Heart left ventricle (tissue), 13 donors: ENCODE measurements around the gene RBL1.
"Not testable (repeated sequence)": the region's sequence is repeated elsewhere in the genome, so short reads cannot be mapped to it uniquely, and the experiment has no call there.

Experiments used
- POLR2A ChIP-seq, 2 donors: fragments of 450-650 bp; IDR thresholded peaks; one replicate each; pipeline ENCODE4 v1.6.1; 2017; ENCODE audit warnings: antibody characterized with exemption in 2 of 2, mild to moderate bottlenecking in 2 of 2, moderate library complexity in 2 of 2
- TF ChIP-seq, protein P1 (sequence below), 12 donors: fragments of 200-600 bp; sonication (generic) in 4 of 12; IDR thresholded peaks; one replicate each; pipeline versions ENCODE4 v1.5.0 to v1.8.0; 2018 to 2022; ENCODE audit warnings: antibody characterized with exemption in 12 of 12, mild to moderate bottlenecking in 5 of 12
- donor health status: ischemic (EF 13 %, LVEDD 7.1; RV severe dilation, severe dysfunction).
- donor health status: DM: no; HTN: yes; CAD: no.
- donor health status: DM: no; HTN: no; CAD: no.
- donor health status: ischemic (EF 25% LVEDD 6.9; RV normal size, moderate dysfunction).
- donor health status: ischemic (EF 25% LVEDD 5.7; RV mildly dilated, moderate dysfunction).
- donor health status: ischemic (EF 35%, LVEDD 5.7; RV mildly dilated, moderate dysfunction).
- donor health status: nonischemic (EF 11% LVEDD 7.7; RV severe dilation, severe dysfunction).
- donor health status: DM: yes; HTN: yes; CAD: no.
- donor health status: PGD.
- donor health status: ischemic (EF 29% LVEDD 5.4; RV normal size, mild dysfunction).
- donor health status: nonischemic (EF 23%, LVEDD 6.1; RV moderate dilation, normal function).

DNA sequence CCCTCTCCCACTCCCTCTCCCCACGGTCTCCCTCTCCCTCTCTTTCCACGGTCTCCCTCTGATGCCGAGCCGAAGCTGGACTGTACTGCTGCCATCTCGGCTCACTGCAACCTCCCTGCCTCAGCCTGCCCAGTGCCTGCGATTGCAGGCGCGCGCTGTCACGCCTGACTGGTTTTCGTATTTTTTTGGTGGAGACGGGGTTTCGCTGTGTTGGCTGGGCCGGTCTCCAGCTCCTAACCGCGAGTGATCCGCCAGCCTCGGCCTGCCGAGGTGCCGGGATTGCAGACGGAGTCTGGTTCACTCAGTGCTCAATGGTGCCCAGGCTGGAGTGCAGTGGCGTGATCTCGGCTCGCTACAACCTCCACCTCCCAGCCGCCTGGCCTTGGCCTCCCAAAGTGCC is 83.9 kb downstream of the RBL1 start:
- TF ChIP-seq, protein P1, sequence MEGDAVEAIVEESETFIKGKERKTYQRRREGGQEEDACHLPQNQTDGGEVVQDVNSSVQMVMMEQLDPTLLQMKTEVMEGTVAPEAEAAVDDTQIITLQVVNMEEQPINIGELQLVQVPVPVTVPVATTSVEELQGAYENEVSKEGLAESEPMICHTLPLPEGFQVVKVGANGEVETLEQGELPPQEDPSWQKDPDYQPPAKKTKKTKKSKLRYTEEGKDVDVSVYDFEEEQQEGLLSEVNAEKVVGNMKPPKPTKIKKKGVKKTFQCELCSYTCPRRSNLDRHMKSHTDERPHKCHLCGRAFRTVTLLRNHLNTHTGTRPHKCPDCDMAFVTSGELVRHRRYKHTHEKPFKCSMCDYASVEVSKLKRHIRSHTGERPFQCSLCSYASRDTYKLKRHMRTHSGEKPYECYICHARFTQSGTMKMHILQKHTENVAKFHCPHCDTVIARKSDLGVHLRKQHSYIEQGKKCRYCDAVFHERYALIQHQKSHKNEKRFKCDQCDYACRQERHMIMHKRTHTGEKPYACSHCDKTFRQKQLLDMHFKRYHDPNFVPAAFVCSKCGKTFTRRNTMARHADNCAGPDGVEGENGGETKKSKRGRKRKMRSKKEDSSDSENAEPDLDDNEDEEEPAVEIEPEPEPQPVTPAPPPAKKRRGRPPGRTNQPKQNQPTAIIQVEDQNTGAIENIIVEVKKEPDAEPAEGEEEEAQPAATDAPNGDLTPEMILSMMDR (IDR thresholded peaks at IDR 0.05) = not testable (repeated sequence)
- TF ChIP-seq POLR2A (IDR thresholded peaks at IDR 0.05) = not testable (repeated sequence)
